Activated naive CD4-positive, alpha-beta T cell treated with anti-CD3 and anti-CD28 coated beads, Interleukin-2, amount 10 ng/mL, durations not matched to agents 7 days and 5 days (primary cell): Measurements from ENCODE around the gene MTAP.

Experiments used
- CTCF ChIA-PET: fragments of 350-600 bp; sonication (Branson Sonifier 250); formaldehyde crosslinking; loops from one replicate; lab custom pipeline; 2021; ENCODE audit warnings: antibody characterized with exemption; lab: Charles Lee
- DNase-seq: peaks from one replicate; pipeline ENCODE4 v3.0.0-alpha.2; 2020
- H3K27ac Mint-ChIP-seq: one replicate; pipeline ENCODE4 v1.8.0; 2021; ENCODE audit warnings: mild to moderate bottlenecking, moderate library complexity, mixed read lengths
- H3K27me3 Mint-ChIP-seq: one replicate; pipeline ENCODE4 v1.8.0; 2021; ENCODE audit warnings: mild to moderate bottlenecking, mixed read lengths
- H3K36me3 Mint-ChIP-seq: one replicate; pipeline ENCODE4 v1.8.0; 2021; ENCODE audit warnings: mixed read lengths
- H3K4me1 Mint-ChIP-seq: one replicate; pipeline ENCODE4 v1.8.0; 2021; ENCODE audit warnings: mixed read lengths
- H3K4me3 Mint-ChIP-seq: one replicate; pipeline ENCODE4 v1.8.0; 2021; ENCODE audit warnings: mild to moderate bottlenecking, moderate library complexity, mixed read lengths
- H3K9me3 Mint-ChIP-seq: one replicate; pipeline ENCODE4 v1.8.0; 2021; ENCODE audit warnings: mixed read lengths

The MTAP gene

DNA sequence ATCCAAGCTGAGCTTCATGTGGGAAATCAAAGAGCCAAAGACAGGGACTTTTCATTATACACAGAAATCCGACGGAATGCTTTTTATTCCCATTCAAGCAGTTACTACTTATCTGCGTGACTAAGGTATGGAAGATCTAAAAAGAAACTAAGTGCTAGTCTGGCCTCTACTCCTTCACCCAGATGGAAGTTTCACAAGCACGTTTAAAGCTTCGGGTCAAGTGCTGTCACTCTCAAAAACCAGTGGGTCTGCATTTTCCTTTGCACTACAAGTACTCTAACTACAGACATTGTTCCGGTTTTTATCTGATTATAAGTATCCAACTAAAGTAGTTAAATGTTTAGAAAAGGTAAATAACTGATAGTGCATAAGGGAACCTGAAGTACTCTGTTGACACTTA, 13.7 kb upstream of the MTAP start:
- peaks cover 5% of the 10 kb centered on the region for H3K4me1 Mint-ChIP-seq
- no peaks in the 10 kb centered on the region for H3K9me3 Mint-ChIP-seq
- CTCF ChIA-PET, result interaction anchor here (0.6 to 3.0 kb wide), 19 partner anchors 10 to 605 kb away, joined by 3 to 21 read pairs (median 4); no protein-coding TSS in a partner anchor
- DNase-seq, result no peak
- H3K27me3 Mint-ChIP-seq, result peaks cover 41% of the 10 kb centered on the region
- no peaks in the 10 kb centered on the region for H3K36me3 Mint-ChIP-seq
- no peak overlapping the region for H3K27ac Mint-ChIP-seq
- H3K4me3 Mint-ChIP-seq, result no peak overlapping the region

DNA sequence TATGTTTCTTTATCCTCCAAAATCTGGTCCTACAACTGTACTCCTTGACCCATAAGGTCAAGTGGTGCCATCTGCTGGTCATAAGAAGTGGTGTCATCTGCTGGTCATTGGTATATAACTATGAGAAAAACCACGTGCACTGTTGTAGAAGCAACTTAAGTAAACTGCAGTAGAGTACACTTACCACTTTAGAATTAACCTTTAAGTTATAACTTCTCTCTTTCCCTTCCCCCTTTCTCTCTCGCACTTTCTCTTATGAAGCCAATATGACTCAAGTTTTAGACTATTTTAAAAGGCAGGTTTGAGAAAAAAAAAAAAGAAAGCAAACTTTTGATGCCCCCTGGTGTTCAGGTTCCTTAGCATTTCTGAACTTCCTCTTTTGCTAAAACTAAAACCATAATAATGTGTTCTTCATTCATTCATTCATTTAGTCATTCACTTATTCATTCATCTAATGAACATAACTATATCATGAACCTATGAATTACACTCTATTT, 12.8 kb upstream of the MTAP start:
- H3K9me3 Mint-ChIP-seq, result no peaks in the 10 kb centered on the region
- H3K4me1 Mint-ChIP-seq, result peaks cover 5% of the 10 kb centered on the region
- no peaks in the 10 kb centered on the region for H3K36me3 Mint-ChIP-seq
- peaks cover 36% of the 10 kb centered on the region for H3K27me3 Mint-ChIP-seq
- H3K27ac Mint-ChIP-seq, result no peak overlapping the region
- DNase-seq, result peak; percentile 71
- CTCF ChIA-PET, result interaction anchor here (0.8 to 3.0 kb wide), 13 partner anchors 11 to 537 kb away, joined by 3 to 21 read pairs (median 4); no protein-coding TSS in a partner anchor
- peak overlapping the region; percentile 67 for H3K4me3 Mint-ChIP-seq

DNA sequence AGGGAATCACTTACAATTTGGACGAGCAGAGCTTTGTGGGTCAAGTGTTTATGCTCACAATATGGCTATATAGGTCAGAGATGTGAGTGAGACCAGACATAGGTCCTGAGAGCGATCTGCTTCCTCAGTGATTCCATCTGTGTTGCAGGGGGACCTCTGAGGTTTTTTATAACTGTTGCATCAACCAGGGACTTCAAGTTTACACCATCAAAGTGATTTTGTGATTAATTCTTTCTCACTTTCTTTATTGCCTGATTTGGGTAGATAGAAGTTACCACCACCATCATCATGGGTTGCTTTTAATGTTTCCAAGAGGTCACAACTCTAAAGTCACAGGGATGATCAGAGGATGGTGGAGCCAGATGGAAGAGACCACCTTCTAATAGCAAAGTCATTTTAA, 7.0 kb upstream of the MTAP start:
- Mint-ChIP-seq H3K4me1 (peaks cover 3% of the 10 kb centered on the region), H3K9me3 (no peaks in the 10 kb centered on the region), H3K27ac (no peak overlapping the region), H3K27me3 (peaks cover 44% of the 10 kb centered on the region), H3K4me3 (no peak overlapping the region), H3K36me3 (no peaks in the 10 kb centered on the region)
- CTCF ChIA-PET, result no interaction called here
- no peak for DNase-seq

DNA sequence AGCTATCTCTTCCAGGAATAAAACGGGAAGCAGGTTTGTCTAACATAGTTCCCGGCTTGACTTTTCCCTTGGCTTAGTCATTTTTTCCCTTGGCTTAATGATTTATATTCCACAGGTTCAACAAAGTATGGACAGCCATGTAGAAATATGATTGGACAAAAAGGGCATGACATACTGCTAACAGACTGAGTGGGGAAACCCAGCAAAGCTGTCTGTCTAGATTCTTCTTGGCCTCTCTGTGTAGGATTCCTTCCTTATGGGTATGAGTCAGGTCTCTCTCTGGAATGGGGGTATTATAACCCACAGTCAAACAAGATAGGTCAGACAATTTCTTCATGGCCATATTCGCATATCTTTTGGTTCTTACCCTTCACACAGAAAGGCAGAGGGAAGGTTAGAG, 5.7 kb upstream of the MTAP start:
- Mint-ChIP-seq H3K27me3 (peaks cover 50% of the 10 kb centered on the region), H3K27ac (no peak overlapping the region), H3K4me3 (no peak overlapping the region), H3K9me3 (no peaks in the 10 kb centered on the region), H3K4me1 (peaks cover 8% of the 10 kb centered on the region), H3K36me3 (no peaks in the 10 kb centered on the region)
- CTCF ChIA-PET, result interaction anchor here (1.0 kb wide), 1 partner anchor 9 kb away, joined by 3 read pairs; no protein-coding TSS in a partner anchor
- DNase-seq, result no peak

DNA sequence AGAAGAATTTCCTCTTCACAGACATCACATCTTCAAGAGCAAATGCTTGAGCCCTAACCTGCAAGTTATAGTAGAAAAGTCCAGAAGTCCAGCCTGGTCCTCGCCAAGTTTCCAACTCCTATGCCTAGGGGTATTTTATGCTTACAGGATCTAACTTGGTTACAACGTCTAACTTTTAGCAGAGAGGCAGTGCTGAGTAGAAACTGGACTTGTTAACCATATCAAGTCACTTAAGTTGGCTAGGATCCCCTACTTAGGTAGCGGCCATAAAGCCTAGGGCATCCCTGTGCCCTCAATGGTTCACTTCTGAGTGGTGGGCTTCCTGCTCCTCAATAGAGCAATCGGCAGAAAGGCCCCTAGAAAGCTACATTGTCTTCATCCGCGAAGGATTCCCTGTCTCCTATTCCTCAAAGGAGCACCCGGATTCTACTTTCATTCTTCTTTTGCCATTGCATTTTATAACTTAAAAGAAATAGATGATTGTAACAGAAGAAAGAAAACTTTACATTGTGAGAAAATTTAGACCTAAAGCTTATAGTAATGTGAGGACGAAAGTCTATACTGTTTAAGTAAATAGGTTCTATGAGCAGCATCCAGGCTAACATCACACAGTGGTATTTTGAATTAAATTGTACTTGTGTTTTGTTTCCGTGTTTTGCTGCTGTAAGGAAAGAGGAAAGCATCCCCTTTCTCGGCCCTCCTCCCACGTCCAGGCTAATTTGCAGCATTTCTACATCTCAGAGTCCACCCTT, 1.3 kb upstream of the MTAP start:
- Mint-ChIP-seq H3K27ac (no peak overlapping the region), H3K4me1 (peaks cover 43% of the 10 kb centered on the region)

DNA sequence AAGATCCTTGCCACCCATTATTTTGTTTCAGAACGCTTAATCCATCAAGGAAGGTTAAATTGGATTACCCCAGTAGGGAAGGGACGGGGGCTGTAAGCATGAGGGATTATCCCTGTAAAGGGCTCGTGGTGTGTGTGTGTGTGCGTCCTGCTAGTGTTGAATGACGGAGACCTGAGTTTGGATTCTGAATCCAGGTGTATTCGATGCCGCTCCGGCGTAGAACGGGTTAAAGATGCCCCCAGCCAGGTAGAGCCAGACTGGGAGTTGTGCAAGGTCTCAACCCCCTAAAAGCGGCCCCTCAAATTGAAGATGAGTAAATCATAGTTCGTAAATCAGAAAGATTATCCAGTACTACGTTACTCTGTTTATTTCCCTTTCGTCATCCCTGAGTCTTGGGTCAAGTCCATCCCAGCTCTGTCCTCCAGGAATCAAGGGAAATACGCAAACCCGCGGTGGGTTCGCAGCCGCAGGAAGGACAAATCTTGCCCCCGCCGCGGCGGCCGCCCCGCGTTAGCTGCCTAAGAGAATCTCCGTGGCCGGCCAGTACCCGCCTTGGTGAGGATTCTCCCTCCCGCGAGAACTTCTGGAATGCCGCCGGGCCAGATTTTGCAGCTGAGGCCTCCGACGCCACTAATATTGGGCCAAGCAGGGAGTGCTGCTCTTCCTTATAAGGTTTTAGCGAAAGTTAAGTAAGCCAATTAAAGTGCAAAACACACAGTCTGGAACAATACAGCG, 586 bp upstream of the MTAP start:
- DNase-seq, result peak; percentile 45
- Mint-ChIP-seq H3K36me3 (peaks cover 25% of the 10 kb centered on the region), H3K27ac (peak overlapping the region; percentile 98), H3K27me3 (peaks cover 50% of the 10 kb centered on the region), H3K9me3 (no peaks in the 10 kb centered on the region), H3K4me3 (peak overlapping the region; percentile 100), H3K4me1 (peaks cover 47% of the 10 kb centered on the region)
- CTCF ChIA-PET, result interaction anchor here (1.5 to 1.8 kb wide), 2 partner anchors 11 to 206 kb away, joined by 5 to 8 read pairs; partner anchors contain the start of gene CDKN2B

More for the DNA sequence above, 1.3 kb upstream of the MTAP start:
- no peaks in the 10 kb centered on the region for H3K9me3 Mint-ChIP-seq
- peaks cover 57% of the 10 kb centered on the region for H3K27me3 Mint-ChIP-seq
- peaks cover 21% of the 10 kb centered on the region for H3K36me3 Mint-ChIP-seq
- no peak for DNase-seq
- CTCF ChIA-PET, result interaction anchor here (1.2 to 1.5 kb wide), 2 partner anchors 11 kb away, joined by 4 to 5 read pairs; no protein-coding TSS in a partner anchor
- H3K4me3 Mint-ChIP-seq, result peak overlapping the region; percentile 100

DNA sequence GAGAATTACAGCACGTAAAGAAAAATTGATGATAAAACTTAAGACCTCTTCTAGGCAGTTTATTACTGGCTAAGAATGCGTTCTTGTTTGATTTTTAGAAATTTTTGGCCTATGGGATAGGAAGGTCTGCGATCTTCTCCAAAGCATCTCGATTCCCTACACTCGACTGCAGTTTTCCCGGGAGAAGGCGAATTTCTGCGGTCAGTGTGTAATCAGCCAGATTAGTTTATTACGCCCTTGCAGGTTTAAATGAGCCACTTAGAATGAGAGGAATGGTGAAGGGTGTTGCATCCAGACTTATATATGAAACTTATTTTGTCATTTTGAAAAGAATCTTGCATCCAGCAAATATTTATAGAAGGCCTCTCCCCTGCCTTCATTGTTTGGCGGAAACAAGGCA, 1.2 kb downstream of the MTAP start:
- peaks cover 32% of the 10 kb centered on the region for H3K36me3 Mint-ChIP-seq
- CTCF ChIA-PET, result interaction anchor here (1.8 kb wide), 1 partner anchor 205 kb away, joined by 8 read pairs; the partner anchor contains the start of gene CDKN2B
- peak overlapping the region; percentile 100 for H3K4me3 Mint-ChIP-seq
- peak overlapping the region; percentile 98 for H3K27ac Mint-ChIP-seq
- H3K27me3 Mint-ChIP-seq, result peaks cover 35% of the 10 kb centered on the region
- peaks cover 50% of the 10 kb centered on the region for H3K4me1 Mint-ChIP-seq
- no peak for DNase-seq
- H3K9me3 Mint-ChIP-seq, result no peaks in the 10 kb centered on the region

DNA sequence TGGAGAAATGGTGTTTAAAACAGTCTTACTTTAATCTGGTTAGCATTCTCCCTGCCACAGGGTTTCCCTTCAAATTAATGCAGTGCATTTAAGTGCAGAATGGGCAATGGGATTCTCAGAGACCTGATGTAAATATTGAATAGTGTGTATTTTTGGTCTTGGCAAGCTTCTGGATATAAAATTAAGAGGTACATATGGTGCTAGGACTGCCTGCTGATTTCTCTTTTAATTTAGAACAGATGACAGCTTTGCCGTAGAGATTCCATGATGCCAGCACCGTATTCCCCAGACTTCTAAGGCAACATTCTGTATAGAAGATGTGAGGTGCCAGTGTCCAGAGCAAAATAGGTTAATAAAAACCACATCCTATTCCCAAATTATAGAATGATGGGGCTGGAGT, 1.9 kb downstream of the MTAP start:
- peaks cover 35% of the 10 kb centered on the region for H3K27me3 Mint-ChIP-seq
- H3K36me3 Mint-ChIP-seq, result peaks cover 39% of the 10 kb centered on the region
- H3K9me3 Mint-ChIP-seq, result no peaks in the 10 kb centered on the region
- H3K4me1 Mint-ChIP-seq, result peaks cover 50% of the 10 kb centered on the region
- H3K27ac Mint-ChIP-seq, result no peak overlapping the region
- CTCF ChIA-PET, result no interaction called here
- no peak for DNase-seq
- peak overlapping the region; percentile 100 for H3K4me3 Mint-ChIP-seq

DNA sequence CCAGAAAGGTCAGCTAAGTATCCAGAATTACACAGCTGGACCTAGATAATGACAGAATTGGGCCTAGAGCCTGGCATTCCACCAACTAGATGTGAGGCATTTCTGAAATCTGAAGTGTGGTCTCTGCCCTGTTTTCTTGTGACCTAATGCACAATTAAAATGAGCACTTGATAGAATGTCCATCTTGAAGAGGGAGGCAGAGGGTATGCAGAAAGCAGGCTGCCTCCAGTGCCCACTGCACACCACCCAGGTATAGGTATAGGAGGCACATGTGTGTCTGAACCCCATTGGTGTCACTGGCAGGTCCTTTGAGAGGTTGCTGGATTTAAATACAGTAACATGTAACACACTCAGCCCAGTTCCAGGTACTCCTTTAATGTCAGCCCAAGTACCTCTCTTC, 2.4 kb downstream of the MTAP start:
- peak overlapping the region; percentile 60 for H3K27ac Mint-ChIP-seq
- peaks cover 50% of the 10 kb centered on the region for H3K4me1 Mint-ChIP-seq
- H3K36me3 Mint-ChIP-seq, result peaks cover 42% of the 10 kb centered on the region
- no peaks in the 10 kb centered on the region for H3K9me3 Mint-ChIP-seq
- H3K27me3 Mint-ChIP-seq, result peaks cover 33% of the 10 kb centered on the region
- no peak for DNase-seq
- H3K4me3 Mint-ChIP-seq, result no peak overlapping the region
- CTCF ChIA-PET, result interaction anchor here (1.0 kb wide), 1 partner anchor 9 kb away, joined by 3 read pairs; no protein-coding TSS in a partner anchor

DNA sequence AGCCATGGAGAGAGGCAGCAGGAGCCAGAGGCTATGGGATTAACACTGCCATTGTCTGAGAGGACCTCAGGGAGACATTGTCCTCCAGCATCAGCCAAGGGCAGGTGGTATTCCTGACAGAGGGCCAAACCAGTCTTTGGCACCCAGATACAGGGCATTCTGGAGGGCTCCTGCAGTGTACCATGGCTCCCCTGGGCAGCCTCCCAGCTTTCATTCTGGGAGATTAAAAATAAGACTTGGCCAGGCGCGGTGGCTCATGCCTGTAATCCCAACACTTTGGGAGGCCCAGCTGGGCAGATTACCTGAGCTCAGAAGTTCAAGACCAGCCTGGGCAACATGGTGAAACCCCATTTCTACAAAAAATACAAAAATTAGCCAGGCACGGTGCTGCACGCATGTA, 4.2 kb downstream of the MTAP start:
- CTCF ChIA-PET, result interaction anchor here (0.7 kb wide), 1 partner anchor 201 kb away, joined by 3 read pairs; no protein-coding TSS in a partner anchor
- no peak for DNase-seq
- Mint-ChIP-seq H3K4me1 (peaks cover 46% of the 10 kb centered on the region), H3K27ac (no peak overlapping the region), H3K4me3 (no peak overlapping the region), H3K27me3 (peaks cover 16% of the 10 kb centered on the region), H3K9me3 (no peaks in the 10 kb centered on the region), H3K36me3 (peaks cover 48% of the 10 kb centered on the region)

DNA sequence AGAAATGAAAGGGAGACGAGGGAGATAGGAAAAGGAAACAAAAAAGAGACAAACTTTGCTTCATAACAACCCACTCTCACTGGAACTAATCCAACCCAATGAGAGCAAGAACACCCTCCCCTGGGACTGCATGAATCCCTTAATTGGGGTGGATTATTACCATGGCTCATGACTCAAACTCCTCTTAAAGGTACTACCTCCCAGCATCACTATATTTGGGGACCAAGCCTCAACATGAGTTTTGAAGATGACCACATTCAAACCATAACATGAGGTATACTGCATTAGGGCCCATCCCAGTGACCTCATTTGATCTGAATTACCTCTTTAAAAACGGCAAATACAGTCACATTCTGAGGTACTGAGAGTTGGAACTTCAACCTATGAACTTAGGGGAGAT, 8.0 kb downstream of the MTAP start:
- Mint-ChIP-seq H3K27ac (no peak overlapping the region), H3K4me3 (no peak overlapping the region), H3K9me3 (no peaks in the 10 kb centered on the region), H3K36me3 (peaks cover 41% of the 10 kb centered on the region), H3K4me1 (peaks cover 33% of the 10 kb centered on the region), H3K27me3 (no peaks in the 10 kb centered on the region)
- no peak for DNase-seq
- CTCF ChIA-PET, result interaction anchor here (0.8 to 3.8 kb wide), 3 partner anchors 310 to 642 kb away, joined by 3 to 30 read pairs (median 4); no protein-coding TSS in a partner anchor

DNA sequence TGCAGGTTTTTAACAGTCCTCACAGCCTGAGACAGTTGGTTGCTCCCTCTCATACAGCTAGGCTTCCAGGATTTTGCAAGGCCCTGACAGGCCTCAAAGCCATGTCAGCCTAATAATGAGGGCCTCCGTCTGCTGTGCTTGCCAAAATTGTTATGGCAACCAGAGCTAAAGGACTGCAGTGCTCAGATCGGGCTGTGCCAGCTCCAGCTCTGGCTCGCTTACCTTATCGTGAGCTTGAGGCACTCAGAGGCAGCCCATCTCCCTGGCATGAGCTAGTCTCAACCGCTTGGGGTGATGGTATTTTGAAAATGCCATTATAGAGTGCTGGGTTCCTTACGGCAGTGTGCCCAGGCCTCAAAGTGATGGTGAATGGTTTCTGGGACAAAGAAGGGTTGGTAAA, 8.4 kb downstream of the MTAP start:
- Mint-ChIP-seq H3K4me3 (no peak overlapping the region), H3K4me1 (peaks cover 28% of the 10 kb centered on the region), H3K27me3 (no peaks in the 10 kb centered on the region), H3K36me3 (peaks cover 41% of the 10 kb centered on the region), H3K27ac (no peak overlapping the region), H3K9me3 (no peaks in the 10 kb centered on the region)
- CTCF ChIA-PET, result interaction anchor here (0.8 to 4.1 kb wide), 6 partner anchors 184 to 428 kb away, joined by 4 to 59 read pairs (median 18); partner anchors contain the start of genes CDKN2A, CDKN2B and CDKN2B-AS1
- DNase-seq, result no peak

DNA sequence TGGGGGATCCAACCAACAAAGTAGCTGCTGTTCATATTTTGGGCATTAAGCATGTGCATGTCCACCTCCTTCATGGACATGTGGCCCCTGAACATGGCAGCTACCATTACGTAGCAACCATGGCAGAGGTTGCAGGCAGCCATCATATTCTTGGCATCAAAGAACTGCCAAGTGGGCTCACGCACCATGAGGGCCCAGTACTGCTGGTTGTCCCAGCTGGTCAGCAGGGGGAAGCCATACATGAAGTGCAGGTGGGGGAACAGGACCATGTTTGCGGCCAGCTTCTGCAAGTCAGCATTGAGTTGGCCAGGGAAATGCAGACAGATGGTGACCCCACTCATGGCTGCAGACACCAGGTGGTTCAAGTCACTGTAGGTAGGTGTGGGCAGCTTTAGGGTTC, 9.5 kb downstream of the MTAP start:
- Mint-ChIP-seq H3K27me3 (no peaks in the 10 kb centered on the region), H3K4me3 (no peak overlapping the region), H3K27ac (no peak overlapping the region), H3K4me1 (peaks cover 21% of the 10 kb centered on the region), H3K9me3 (no peaks in the 10 kb centered on the region), H3K36me3 (peaks cover 43% of the 10 kb centered on the region)
- CTCF ChIA-PET, result interaction anchor here (1.0 to 4.1 kb wide), 8 partner anchors 183 to 428 kb away, joined by 3 to 59 read pairs (median 6); partner anchors contain the start of genes CDKN2A, CDKN2B and CDKN2B-AS1
- no peak for DNase-seq

DNA sequence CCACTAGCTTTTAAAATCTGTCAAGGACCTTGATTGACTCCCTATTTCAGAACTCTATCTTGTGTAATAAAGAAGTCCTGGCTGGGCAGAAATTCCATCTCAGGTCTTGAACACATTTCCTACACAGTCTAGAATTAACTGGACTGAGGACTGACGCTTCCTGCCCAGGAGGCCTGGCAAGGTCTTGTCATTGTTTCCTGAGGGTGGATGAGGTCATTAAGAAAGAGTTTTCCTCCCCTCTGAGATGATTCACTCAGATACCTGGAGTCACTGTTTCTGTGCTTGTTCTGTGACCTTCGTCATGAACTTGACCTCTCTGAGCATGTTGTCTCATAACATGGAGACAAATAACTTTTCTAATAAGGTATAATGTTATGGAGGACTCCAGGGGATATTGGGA, 10.0 kb downstream of the MTAP start:
- no peak overlapping the region for H3K4me3 Mint-ChIP-seq
- CTCF ChIA-PET, result interaction anchor here (1.0 to 4.1 kb wide), 11 partner anchors 182 to 636 kb away, joined by 3 to 59 read pairs (median 6); partner anchors contain the start of genes CDKN2A, CDKN2B and CDKN2B-AS1
- H3K4me1 Mint-ChIP-seq, result peaks cover 18% of the 10 kb centered on the region
- no peak overlapping the region for H3K27ac Mint-ChIP-seq
- H3K36me3 Mint-ChIP-seq, result peaks cover 42% of the 10 kb centered on the region
- no peaks in the 10 kb centered on the region for H3K9me3 Mint-ChIP-seq
- no peaks in the 10 kb centered on the region for H3K27me3 Mint-ChIP-seq
- no peak for DNase-seq
